ENCODE results near the gene SPI1.

DNA sequence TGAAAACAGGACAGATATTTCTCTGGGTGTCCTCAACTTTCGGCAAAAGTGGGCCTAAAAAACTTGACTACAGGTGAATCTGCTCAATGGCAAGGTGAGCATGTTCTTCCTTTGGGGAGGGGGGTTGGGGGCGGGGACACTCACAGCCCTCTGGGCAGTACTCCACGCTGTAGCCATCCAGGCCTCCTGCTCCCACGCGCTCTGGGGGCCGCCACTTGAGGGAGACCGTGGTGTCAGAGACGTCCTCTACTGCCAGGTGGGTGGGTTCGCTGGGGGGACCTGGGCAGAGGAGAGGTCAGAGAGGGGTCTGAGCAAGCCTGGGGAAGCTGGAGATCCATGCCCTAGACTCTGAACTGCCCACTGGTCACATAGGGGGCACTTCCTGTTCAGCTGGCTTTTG is 42.6 kb downstream of the SPI1 start:
- TF ChIP-seq, protein P1, sequence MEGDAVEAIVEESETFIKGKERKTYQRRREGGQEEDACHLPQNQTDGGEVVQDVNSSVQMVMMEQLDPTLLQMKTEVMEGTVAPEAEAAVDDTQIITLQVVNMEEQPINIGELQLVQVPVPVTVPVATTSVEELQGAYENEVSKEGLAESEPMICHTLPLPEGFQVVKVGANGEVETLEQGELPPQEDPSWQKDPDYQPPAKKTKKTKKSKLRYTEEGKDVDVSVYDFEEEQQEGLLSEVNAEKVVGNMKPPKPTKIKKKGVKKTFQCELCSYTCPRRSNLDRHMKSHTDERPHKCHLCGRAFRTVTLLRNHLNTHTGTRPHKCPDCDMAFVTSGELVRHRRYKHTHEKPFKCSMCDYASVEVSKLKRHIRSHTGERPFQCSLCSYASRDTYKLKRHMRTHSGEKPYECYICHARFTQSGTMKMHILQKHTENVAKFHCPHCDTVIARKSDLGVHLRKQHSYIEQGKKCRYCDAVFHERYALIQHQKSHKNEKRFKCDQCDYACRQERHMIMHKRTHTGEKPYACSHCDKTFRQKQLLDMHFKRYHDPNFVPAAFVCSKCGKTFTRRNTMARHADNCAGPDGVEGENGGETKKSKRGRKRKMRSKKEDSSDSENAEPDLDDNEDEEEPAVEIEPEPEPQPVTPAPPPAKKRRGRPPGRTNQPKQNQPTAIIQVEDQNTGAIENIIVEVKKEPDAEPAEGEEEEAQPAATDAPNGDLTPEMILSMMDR (IDR thresholded peaks at IDR 0.05) = no peak
- TF ChIP-seq EZH2phosphoT487 (IDR thresholded peaks at IDR 0.05) (no peak), EZH2 (IDR thresholded peaks at IDR 0.05) (no peak)

Measured in neural progenitor cell (in vitro differentiated cells).